Neural cell (in vitro differentiated cells): ENCODE measurements around the gene RBM34. TPM values are rescaled to one million over a fixed set of nuclear protein-coding genes. Genes with fewer than 3 reads are reported as not detected.

Source experiments
- H2AFZ ChIP-seq: fragments of 200-600, 300-800 bp; sonication (generic), shearing (Covaris generic); 2 replicates; pipeline ENCODE4 v1.6.0; 2014; ENCODE audit warnings: low read depth, mild to moderate bottlenecking, antibody characterized with exemption, low read length, moderate library complexity
- H3F3A ChIP-seq: fragments of 200-600 bp; shearing (Covaris generic); 2 replicates; pipeline ENCODE4 v1.6.1; 2016; ENCODE audit warnings: mild to moderate bottlenecking, moderate library complexity, mixed read lengths, antibody characterized with exemption, low read length; ENCODE audit not compliant: insufficient read depth, poor library complexity, severe bottlenecking
- H3K27ac ChIP-seq: fragments of 200-600, 300-800 bp; sonication (generic), shearing (Covaris generic); 2 replicates; pipeline ENCODE4 v1.5.1; 2014; ENCODE audit warnings: mild to moderate bottlenecking, low read length, moderate library complexity
- H3K27me3 ChIP-seq: fragments of 300-800, 200-600 bp; sonication (generic), shearing (Covaris generic); 2 replicates; pipeline ENCODE4 v1.6.0; 2014; ENCODE audit warnings: mild to moderate bottlenecking, low read depth, low read length, moderate library complexity; ENCODE audit not compliant: insufficient read depth
- H3K36me3 ChIP-seq: fragments of 300-800, 200-600 bp; sonication (generic), shearing (Covaris generic); 2 replicates; pipeline ENCODE4 v1.5.1; 2014; ENCODE audit warnings: mild to moderate bottlenecking, antibody characterized with exemption, low read length, moderate library complexity; ENCODE audit not compliant: insufficient read depth
- H3K4me2 ChIP-seq: fragments of 300-800, 200-600 bp; sonication (generic), shearing (Covaris generic); 2 replicates; pipeline ENCODE4 v1.6.0; 2014; ENCODE audit warnings: mild to moderate bottlenecking, low read length
- H3K4me3 ChIP-seq: fragments of 300-800, 200-600 bp; sonication (generic), shearing (Covaris generic); 2 replicates; pipeline ENCODE4 v1.5.1; 2014; ENCODE audit warnings: mild to moderate bottlenecking, low read length, moderate library complexity
- H3K79me2 ChIP-seq: fragments of 200-600 bp; shearing (Covaris generic); replicated peaks from 2 replicates; pipeline ENCODE4 v1.6.0; 2014; ENCODE audit warnings: mild to moderate bottlenecking, low read length, moderate library complexity; ENCODE audit not compliant: insufficient read depth
- H3K9ac ChIP-seq: fragments of 300-800, 200-600 bp; sonication (generic), shearing (Covaris generic); 2 replicates; pipeline ENCODE4 v1.6.1; 2016; ENCODE audit warnings: mild to moderate bottlenecking, low read length, mixed read lengths
- H3K9me2 ChIP-seq: fragments of 200-600 bp; shearing (Covaris generic); 2 replicates; pipeline ENCODE4 v1.6.1; 2016; ENCODE audit warnings: mild to moderate bottlenecking, low read length, mixed read lengths; ENCODE audit not compliant: insufficient read depth
- H3K9me3 ChIP-seq: fragments of 200-600, 300-800 bp; sonication (generic), shearing (Covaris generic); 2 replicates; pipeline ENCODE4 v1.6.1; 2016; ENCODE audit warnings: mild to moderate bottlenecking, mixed run types, low read length, moderate library complexity, mixed read lengths
- H4K20me1 ChIP-seq: fragments of 200-600 bp; shearing (Covaris generic); 2 replicates; pipeline ENCODE4 v1.6.1; 2016; ENCODE audit warnings: mild to moderate bottlenecking, mixed run types; ENCODE audit not compliant: insufficient read depth
- CTCF ChIP-seq: fragments of 450-650 bp; IDR thresholded peaks from 2 replicates; pipeline ENCODE4 v1.5.1; 2014; ENCODE audit warnings: antibody characterized with exemption, mild to moderate bottlenecking, moderate library complexity; ENCODE audit not compliant: poor library complexity, severe bottlenecking
- EP300 ChIP-seq: fragments of 450-650 bp; conservative IDR thresholded peaks from 2 replicates; pipeline ENCODE4 v1.6.1; 2014; ENCODE audit warnings: antibody characterized with exemption, mild to moderate bottlenecking, moderate library complexity; ENCODE audit not compliant: poor library complexity, severe bottlenecking
- EZH2 ChIP-seq: fragments of 200-600, 300-800 bp; shearing (Covaris generic), sonication (generic); IDR thresholded peaks from 2 replicates; pipeline ENCODE4 v1.6.1; 2014; ENCODE audit warnings: antibody characterized with exemption, low read length, borderline replicate concordance, mild to moderate bottlenecking; ENCODE audit not compliant: insufficient read depth, poor library complexity, severe bottlenecking
- MXI1 ChIP-seq: fragments of 450-650 bp; conservative IDR thresholded peaks from 2 replicates; pipeline ENCODE4 v1.6.1; 2014; ENCODE audit warnings: antibody characterized with exemption, mild to moderate bottlenecking; ENCODE audit not compliant: poor library complexity, severe bottlenecking
- POLR2AphosphoS5 ChIP-seq: IDR thresholded peaks from 2 replicates; pipeline ENCODE4 v1.6.1; 2012
- RAD21 ChIP-seq: fragments of 450-650 bp; conservative IDR thresholded peaks from 2 replicates; pipeline ENCODE4 v1.6.1; 2014; ENCODE audit warnings: antibody characterized with exemption, mild to moderate bottlenecking, moderate library complexity
- SMC3 ChIP-seq: fragments of 450-650 bp; conservative IDR thresholded peaks from 2 replicates; pipeline ENCODE4 v1.6.1; 2014; ENCODE audit warnings: antibody characterized with exemption, mild to moderate bottlenecking, moderate library complexity; ENCODE audit not compliant: poor library complexity
- TAF1 ChIP-seq: IDR thresholded peaks from 2 replicates; pipeline ENCODE4 v1.6.1; 2012; ENCODE audit warnings: low read depth
- polyA minus RNA-seq: library from RNA; depleted of rRNA, polyadenylated mRNA; stranded (reverse); fragments of >200 nt; gene quantifications from 2 replicates; pipeline ENCODE4 v1.2.3, GENCODE V29; 2014
- polyA plus RNA-seq: library from polyadenylated mRNA; depleted of rRNA; stranded (reverse); fragments of >200 nt; gene quantifications from 2 replicates; pipeline ENCODE4 v1.2.3, GENCODE V29; 2014
- TF ChIP-seq, protein P1 (sequence below): IDR thresholded peaks from 2 replicates; pipeline ENCODE4 v1.6.1; 2012; ENCODE audit warnings: borderline replicate concordance

RBM34 gene, protein sequence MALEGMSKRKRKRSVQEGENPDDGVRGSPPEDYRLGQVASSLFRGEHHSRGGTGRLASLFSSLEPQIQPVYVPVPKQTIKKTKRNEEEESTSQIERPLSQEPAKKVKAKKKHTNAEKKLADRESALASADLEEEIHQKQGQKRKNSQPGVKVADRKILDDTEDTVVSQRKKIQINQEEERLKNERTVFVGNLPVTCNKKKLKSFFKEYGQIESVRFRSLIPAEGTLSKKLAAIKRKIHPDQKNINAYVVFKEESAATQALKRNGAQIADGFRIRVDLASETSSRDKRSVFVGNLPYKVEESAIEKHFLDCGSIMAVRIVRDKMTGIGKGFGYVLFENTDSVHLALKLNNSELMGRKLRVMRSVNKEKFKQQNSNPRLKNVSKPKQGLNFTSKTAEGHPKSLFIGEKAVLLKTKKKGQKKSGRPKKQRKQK
- 98.1 and 128 TPM in 2 replicates for polyA plus RNA-seq
- 72.6 and 87.4 TPM in 2 replicates for polyA minus RNA-seq

- peak; percentile 95 for TF ChIP-seq POLR2AphosphoS5
- TF ChIP-seq MXI1, result peak; percentile 90
- peak; percentile 54 for TF ChIP-seq CTCF
- TF ChIP-seq EZH2, result no peak
- TF ChIP-seq RAD21, result peak; percentile 50
- TF ChIP-seq TAF1, result peak; percentile 91
- TF ChIP-seq SMC3, result peak; percentile 53
- peak; percentile 44 for TF ChIP-seq EP300
- TF ChIP-seq, protein P1, sequence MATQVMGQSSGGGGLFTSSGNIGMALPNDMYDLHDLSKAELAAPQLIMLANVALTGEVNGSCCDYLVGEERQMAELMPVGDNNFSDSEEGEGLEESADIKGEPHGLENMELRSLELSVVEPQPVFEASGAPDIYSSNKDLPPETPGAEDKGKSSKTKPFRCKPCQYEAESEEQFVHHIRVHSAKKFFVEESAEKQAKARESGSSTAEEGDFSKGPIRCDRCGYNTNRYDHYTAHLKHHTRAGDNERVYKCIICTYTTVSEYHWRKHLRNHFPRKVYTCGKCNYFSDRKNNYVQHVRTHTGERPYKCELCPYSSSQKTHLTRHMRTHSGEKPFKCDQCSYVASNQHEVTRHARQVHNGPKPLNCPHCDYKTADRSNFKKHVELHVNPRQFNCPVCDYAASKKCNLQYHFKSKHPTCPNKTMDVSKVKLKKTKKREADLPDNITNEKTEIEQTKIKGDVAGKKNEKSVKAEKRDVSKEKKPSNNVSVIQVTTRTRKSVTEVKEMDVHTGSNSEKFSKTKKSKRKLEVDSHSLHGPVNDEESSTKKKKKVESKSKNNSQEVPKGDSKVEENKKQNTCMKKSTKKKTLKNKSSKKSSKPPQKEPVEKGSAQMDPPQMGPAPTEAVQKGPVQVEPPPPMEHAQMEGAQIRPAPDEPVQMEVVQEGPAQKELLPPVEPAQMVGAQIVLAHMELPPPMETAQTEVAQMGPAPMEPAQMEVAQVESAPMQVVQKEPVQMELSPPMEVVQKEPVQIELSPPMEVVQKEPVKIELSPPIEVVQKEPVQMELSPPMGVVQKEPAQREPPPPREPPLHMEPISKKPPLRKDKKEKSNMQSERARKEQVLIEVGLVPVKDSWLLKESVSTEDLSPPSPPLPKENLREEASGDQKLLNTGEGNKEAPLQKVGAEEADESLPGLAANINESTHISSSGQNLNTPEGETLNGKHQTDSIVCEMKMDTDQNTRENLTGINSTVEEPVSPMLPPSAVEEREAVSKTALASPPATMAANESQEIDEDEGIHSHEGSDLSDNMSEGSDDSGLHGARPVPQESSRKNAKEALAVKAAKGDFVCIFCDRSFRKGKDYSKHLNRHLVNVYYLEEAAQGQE, result peak; percentile 91
- H3K9ac ChIP-seq, result peak within 1 kb of the TSS; percentile 79
- no peaks in the 10 kb centered on the region for H3K9me2 ChIP-seq
- H3K4me3 ChIP-seq, result peak within 1 kb of the TSS; percentile 78
- peak within 1 kb of the TSS; percentile 76 for H2AFZ ChIP-seq
- peaks cover 12% of the 10 kb centered on the region for H3K79me2 ChIP-seq
- H3F3A ChIP-seq, result no peaks in the 10 kb centered on the region
- no peaks in the 10 kb centered on the region for H3K9me3 ChIP-seq
- H3K27ac ChIP-seq, result peak within 1 kb of the TSS; percentile 84
- H3K27me3 ChIP-seq, result no peaks in the 10 kb centered on the region
- no peaks in the 10 kb centered on the region for H3K36me3 ChIP-seq
- peak within 1 kb of the TSS; percentile 77 for H3K4me2 ChIP-seq
- H4K20me1 ChIP-seq, result no peaks in the 10 kb centered on the region
These were observed at the start of gene RBM34 for GRCh38 chr1:235160957-235161684. RBM34 (minus strand) TSS chr1:235161250; CDS start chr1:235161226, 24 bp downstream.

- no peaks in the 10 kb centered on the region for H3F3A ChIP-seq
- H4K20me1 ChIP-seq, result no peaks in the 10 kb centered on the region
- no peak overlapping the region for H3K4me3 ChIP-seq
- no peaks in the 10 kb centered on the region for H3K79me2 ChIP-seq
- no peaks in the 10 kb centered on the region for H3K9me3 ChIP-seq
- TF ChIP-seq POLR2AphosphoS5 (no peak), CTCF (no peak), SMC3 (no peak), TAF1 (no peak), EP300 (no peak), EZH2 (no peak), MXI1 (no peak), RAD21 (no peak)
- TF ChIP-seq, protein P1, result no peak
- no peak overlapping the region for H3K9ac ChIP-seq
- no peaks in the 10 kb centered on the region for H3K27me3 ChIP-seq
- H3K9me2 ChIP-seq, result no peaks in the 10 kb centered on the region
- H3K27ac ChIP-seq, result no peak overlapping the region
- H3K36me3 ChIP-seq, result peaks cover 7% of the 10 kb centered on the region
- H3K4me2 ChIP-seq, result no peak overlapping the region
- no peak overlapping the region for H2AFZ ChIP-seq
These were observed 46.1 kb upstream of the RBM34 start for GRCh38 chr1:235207209-235207565.
